Nephron progenitor cell (in vitro differentiated cells): ENCODE measurements around the gene U2AF1L4.

Source experiments
- DNase-seq: peaks from one replicate; pipeline ENCODE4 v3.0.0; 2021
- H3K27ac Mint-ChIP-seq: 2 replicates; pipeline ENCODE4 v1.8.0; 2021; ENCODE audit warnings: mild to moderate bottlenecking, moderate library complexity, mixed read lengths
- H3K27me3 Mint-ChIP-seq: 2 replicates; pipeline ENCODE4 v1.8.0; 2021; ENCODE audit warnings: mild to moderate bottlenecking, low read depth, mixed read lengths; ENCODE audit not compliant: poor library complexity
- H3K36me3 Mint-ChIP-seq: 2 replicates; pipeline ENCODE4 v1.8.0; 2021; ENCODE audit warnings: low read depth, mixed read lengths
- H3K4me1 Mint-ChIP-seq: 2 replicates; pipeline ENCODE4 v1.8.0; 2021; ENCODE audit warnings: mixed read lengths
- H3K4me3 Mint-ChIP-seq: 2 replicates; pipeline ENCODE4 v1.8.0; 2021; ENCODE audit warnings: mild to moderate bottlenecking, moderate library complexity, mixed read lengths
- H3K9me3 Mint-ChIP-seq: 2 replicates; pipeline ENCODE4 v1.8.0; 2021; ENCODE audit warnings: mild to moderate bottlenecking, moderate library complexity, mixed read lengths
- CTCF ChIP-seq: fragments of 200-600 bp; sonication (generic); IDR thresholded peaks from 2 replicates; pipeline ENCODE4 v1.5.0; 2021; ENCODE audit warnings: antibody characterized with exemption

U2AF1L4 gene

GRCh38 chr19:35790981-35791813 is 46.0 kb upstream of the U2AF1L4 start:
- peak; percentile 30 for DNase-seq
- no peaks in the 10 kb centered on the region for H3K9me3 Mint-ChIP-seq
- H3K27ac Mint-ChIP-seq: no peak overlapping the region
- no peaks in the 10 kb centered on the region for H3K4me1 Mint-ChIP-seq
- no peak overlapping the region for H3K4me3 Mint-ChIP-seq
- peaks cover 26% of the 10 kb centered on the region for H3K27me3 Mint-ChIP-seq
- H3K36me3 Mint-ChIP-seq: no peaks in the 10 kb centered on the region
- no peak for TF ChIP-seq CTCF

- DNase-seq: no peak
Observed at GRCh38 chr19:35789978-35790944, 45.0 kb upstream of the U2AF1L4 start.

GRCh38 chr19:35789195-35789977 is 44.2 kb upstream of the U2AF1L4 start:
- peaks cover 8% of the 10 kb centered on the region for H3K27me3 Mint-ChIP-seq
- no peak overlapping the region for H3K27ac Mint-ChIP-seq
- no peak for TF ChIP-seq CTCF
- H3K4me3 Mint-ChIP-seq: no peak overlapping the region
- H3K4me1 Mint-ChIP-seq: no peaks in the 10 kb centered on the region
- peaks cover 5% of the 10 kb centered on the region for H3K36me3 Mint-ChIP-seq
- no peak for DNase-seq
- no peaks in the 10 kb centered on the region for H3K9me3 Mint-ChIP-seq

More at GRCh38 chr19:35789978-35790944, 45.0 kb upstream of the U2AF1L4 start:
- Mint-ChIP-seq H3K27me3 (peaks cover 17% of the 10 kb centered on the region), H3K4me1 (no peaks in the 10 kb centered on the region), H3K9me3 (no peaks in the 10 kb centered on the region), H3K27ac (no peak overlapping the region), H3K36me3 (peaks cover 5% of the 10 kb centered on the region), H3K4me3 (no peak overlapping the region)
- no peak for TF ChIP-seq CTCF

- peaks cover 6% of the 10 kb centered on the region for H3K4me1 Mint-ChIP-seq
Observed at GRCh38 chr19:35788205-35788960, 43.2 kb upstream of the U2AF1L4 start.

More at GRCh38 chr19:35788205-35788960, 43.2 kb upstream of the U2AF1L4 start:
- Mint-ChIP-seq H3K27me3 (peaks cover 5% of the 10 kb centered on the region), H3K9me3 (no peaks in the 10 kb centered on the region), H3K36me3 (peaks cover 6% of the 10 kb centered on the region), H3K4me3 (no peak overlapping the region), H3K27ac (peak overlapping the region; percentile 46)
- no peak for TF ChIP-seq CTCF
- DNase-seq: no peak
